ENCODE measurements around the gene MAN1C1.
A peak's percentile ranks its signal among the peaks of the same experiment; 100 is the strongest.
"Not testable (repeated sequence)": the region's sequence is repeated elsewhere in the genome, so short reads cannot be mapped to it uniquely, and the experiment has no call there.

Gene MAN1C1

DNA sequence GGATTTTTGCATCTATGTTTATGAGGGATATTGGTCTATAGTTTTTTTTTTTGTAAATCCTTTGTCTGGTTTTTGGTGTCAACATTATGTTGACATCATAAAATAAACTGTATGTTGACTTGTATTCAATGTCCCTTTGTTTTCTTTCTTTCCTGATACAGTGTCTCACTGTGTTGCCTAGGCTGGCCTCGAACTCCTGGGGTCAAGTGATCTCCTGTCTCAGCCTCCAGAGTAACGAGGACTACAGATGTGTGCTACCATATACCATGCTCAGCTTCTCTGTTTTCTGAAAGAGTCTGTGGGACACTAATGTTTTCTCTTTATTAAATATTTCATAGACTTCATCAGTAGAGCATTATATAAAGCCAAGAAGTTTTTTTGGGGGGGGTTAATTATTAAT is 18.3 kb downstream of the MAN1C1 start:
- DNase-seq (ENCODE audit: low read depth, low spot score) = no peak

DNA sequence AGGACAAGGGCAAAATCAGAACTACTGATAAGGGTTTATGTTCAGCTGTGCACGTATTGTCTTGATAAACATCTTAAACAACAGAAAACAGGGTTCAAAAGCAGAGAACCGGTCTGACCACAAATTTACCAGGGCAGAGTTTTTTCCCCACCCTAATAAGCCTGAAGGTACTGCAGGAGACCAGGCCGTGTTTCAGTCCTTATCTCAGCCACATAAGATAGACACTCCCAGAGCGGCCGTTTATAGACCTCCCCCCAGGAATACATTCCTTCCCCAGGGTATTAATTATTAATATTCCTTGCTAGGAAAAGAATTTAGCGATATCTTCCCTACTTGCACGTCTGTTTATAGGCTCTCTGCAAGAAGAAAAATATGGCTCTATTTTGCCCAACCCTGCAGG is 19.6 kb downstream of the MAN1C1 start:
- DNase-seq (ENCODE audit: low read depth, low spot score) = not testable (repeated sequence)

DNA sequence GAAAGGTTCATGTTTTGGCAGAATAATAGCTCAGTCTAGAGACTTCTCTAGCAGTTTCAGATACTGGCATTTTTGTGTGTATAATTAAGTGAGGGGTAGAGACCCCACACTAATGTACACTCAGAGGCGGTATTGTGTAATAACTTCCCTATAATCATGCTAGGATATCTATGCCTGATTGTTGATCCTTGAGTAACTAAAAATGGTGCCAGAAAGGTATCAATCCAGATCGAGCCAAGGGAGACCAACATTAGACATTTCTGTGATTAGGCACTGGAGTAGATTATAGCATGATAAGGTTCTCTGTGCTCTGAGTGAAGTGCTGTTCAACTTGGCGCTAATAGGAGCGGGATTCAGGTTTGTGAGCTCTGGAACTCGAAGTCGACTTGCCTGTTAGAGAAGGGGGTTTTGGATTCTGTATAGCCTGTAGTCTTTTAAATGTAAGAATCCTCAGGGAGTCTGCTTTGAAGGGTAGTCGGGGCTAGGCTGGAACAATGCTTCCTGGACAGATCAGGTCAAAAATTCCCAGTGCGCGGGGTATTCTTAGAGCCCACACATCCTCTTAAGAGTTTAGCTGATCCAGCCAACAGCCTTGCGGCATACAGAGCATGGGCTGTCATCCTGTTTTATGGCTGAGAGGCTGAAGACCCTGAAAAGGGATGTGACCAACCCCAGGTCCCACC is 24.2 kb downstream of the MAN1C1 start:
- no peak for DNase-seq (ENCODE audit: low read depth, low spot score)

DNA sequence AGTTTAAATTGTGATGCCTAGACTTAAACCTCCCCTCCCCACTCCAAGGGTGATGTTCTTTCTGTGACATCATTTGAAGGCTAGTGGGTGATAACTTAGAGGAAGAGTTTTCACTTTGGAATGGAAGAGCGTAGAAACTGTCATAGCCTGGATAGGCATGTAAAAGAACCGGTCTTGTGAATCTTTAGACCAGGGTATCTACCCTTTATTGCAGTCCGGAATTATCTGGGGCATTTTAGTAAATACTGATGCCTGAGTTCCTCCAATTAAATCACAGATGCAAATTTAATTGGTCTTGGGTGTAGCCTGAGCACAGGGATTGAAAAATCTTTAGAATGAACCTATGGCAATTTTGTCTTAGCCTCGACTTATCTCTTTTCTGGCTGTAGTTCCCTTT is 24.7 kb downstream of the MAN1C1 start:
- no peak for DNase-seq (ENCODE audit: low read depth, low spot score)

DNA sequence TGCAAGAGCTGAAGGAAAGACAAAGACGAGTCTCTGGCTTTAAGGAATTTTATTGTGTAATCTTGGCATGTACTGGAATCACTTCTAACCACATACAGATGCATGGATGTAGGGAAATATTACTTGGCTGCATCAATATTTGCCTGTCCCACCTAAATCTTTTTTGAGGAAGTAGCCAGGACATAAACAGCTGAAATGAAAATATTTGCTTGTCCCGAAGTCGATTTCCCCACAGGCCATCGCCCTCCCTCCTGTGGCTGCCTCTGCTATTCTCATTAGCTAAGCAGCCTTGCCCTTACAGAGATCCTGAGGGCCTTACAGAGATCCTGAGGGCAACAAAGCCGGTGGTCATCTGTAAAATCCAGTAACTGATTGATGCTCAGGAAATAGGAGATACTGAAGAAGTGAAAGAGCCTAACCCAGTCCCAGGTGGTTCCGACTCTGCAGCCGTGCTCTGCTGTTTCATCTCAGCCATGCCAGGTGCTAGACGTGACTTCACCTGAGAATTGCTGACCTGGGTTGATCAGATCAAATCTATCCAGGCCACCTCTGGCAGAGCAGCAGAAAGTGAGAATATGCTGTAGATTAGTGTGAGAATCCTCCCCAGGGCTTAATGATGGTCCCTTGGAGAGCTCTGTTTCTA is 25.5 kb downstream of the MAN1C1 start:
- no peak for DNase-seq (ENCODE audit: low read depth, low spot score)

DNA sequence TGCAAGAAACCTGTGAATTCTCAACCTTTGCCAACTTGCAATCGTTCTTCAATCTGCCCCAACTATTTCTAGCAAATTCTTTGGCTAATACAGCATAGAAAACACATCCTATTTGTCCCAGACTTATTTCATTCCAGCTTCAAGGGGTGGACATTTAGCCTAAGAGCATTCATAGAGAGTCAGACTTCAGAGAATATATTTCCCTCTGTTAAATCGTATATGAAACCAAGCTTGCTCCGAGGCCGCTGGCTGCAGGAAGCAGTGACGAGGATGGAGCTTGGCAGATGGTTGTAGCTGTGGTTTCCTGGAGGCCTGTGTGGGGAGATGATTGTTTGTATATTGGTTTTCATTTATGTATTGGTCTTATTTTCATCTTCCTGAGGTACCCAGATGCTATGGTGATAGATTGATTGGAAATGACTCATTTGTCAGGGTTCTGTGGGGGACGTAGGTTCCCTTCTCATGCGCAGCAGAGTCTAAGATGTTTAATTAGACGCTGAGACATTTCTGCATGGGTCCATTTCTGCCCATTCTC is 26.1 kb downstream of the MAN1C1 start:
- DNase-seq (ENCODE audit: low read depth, low spot score) = peak; percentile 22

DNA sequence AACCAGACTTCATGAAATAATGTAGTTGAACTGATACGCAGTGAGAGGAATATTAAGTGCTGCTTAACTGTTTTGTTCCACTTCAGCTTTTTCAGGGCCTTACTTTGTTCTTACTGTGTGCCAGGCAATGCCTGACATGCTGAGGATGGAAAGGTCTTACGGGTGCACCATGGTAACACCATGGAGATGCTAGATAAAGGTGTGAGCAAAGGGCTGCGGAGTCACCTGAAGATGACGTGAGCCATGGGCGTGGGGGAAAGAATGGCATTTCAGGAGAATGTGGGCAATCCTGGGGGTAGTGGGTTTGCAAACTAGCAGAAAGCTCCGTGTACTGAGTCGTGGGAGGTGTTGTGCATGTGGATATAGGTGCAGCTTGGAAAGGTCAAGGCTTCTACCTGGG is 27.3 kb downstream of the MAN1C1 start:
- no peak for DNase-seq (ENCODE audit: low read depth, low spot score)

DNA sequence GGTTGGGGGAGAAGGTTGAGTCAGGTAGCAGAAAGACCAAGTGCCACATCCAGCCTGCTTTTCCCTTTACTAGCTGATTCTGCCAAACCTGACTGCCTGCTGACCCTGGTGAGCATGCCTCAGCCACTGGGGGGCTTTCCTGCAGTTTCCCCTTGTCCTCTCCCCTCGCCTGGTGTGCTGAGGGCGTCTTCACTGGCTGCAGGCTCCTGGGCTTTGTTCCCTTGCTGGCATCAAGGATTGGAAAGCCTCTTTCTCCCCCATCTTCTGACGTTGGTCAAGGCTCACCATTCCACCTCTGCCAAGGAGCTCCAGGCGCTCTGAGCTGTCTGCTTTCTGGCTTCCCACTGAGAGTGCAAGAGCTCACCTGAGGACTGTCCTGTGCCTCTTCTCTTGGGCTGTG is 28.4 kb downstream of the MAN1C1 start:
- DNase-seq (ENCODE audit: low read depth, low spot score) = no peak

DNA sequence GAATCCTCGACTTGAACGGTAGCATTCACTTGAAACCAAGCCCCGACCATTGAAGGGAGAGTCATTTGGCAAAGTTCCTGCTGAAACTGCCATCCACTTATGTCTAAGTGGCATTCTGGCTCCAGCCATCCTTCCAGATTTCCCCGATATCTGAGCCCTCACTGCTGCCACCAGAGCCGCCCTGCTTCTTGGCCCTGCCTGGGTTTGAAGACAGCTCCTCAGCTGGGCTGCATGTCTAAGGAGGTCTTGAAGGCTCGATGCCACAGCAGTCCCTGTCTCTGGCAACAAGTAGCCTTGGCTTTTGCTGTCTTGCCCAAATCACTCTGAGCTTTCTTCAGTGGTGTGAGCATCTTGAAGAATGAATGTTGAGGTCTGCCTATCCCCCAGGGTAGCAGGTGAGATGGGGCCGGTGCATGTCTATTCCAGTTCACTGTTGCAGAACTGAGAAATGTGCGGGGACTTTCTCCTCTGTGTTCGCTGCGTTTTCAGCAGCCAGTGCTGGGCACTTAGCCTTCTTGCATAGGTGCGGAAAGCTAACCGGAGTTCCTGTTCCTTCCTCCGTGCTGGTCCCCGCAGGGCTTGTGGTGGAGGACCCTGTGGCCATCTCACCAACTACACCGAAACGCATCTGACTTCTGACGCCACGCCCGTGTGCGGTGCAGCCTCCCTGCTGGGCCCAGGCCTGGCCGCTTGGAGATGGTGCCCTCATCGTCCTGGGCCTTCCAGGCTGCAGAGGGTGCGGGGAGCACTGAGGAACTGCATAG is 29.2 kb downstream of the MAN1C1 start:
- DNase-seq (ENCODE audit: low read depth, low spot score) = no peak

DNA sequence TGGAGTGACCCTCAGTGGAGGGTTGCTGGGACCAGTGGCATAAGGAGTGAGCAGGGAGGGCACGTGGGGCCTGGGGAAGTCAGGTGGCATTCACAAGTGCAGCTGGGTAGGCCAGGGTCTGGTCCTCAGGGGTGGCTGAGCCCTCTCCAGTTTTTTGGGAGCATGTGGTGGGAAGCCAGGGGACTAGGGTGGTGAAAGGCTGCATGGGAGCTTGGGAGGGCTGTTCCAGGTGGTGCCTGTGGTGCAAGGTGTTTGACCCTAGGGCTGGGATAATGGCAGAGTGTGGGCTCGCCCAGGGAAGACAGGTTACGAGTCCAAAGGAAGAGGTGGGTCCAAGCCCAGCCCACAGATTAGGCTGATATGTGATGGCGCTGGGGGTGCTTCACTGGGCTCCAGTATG is 30.5 kb downstream of the MAN1C1 start:
- DNase-seq (ENCODE audit: low read depth, low spot score) = no peak

DNA sequence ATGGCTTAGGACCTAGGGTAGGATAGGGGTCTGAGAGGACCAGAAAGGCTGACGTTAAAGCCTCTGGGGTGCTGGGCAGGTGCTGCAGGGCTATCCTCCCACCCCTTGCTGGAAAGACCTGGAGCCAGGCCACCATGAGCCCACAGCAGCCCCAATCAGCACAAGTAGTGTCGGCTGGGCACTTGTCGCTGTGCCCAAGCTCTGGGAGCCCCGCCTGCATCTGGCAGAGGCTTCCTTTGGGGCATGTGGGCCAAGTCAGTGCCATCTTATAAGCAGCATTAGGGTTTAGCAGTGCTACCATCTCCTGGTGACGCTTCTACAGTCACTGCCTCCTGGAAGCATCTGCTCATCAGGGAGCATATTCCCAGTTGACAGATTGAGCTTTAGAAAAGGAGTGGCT is 31.3 kb downstream of the MAN1C1 start:
- DNase-seq (ENCODE audit: low read depth, low spot score) = no peak

DNA sequence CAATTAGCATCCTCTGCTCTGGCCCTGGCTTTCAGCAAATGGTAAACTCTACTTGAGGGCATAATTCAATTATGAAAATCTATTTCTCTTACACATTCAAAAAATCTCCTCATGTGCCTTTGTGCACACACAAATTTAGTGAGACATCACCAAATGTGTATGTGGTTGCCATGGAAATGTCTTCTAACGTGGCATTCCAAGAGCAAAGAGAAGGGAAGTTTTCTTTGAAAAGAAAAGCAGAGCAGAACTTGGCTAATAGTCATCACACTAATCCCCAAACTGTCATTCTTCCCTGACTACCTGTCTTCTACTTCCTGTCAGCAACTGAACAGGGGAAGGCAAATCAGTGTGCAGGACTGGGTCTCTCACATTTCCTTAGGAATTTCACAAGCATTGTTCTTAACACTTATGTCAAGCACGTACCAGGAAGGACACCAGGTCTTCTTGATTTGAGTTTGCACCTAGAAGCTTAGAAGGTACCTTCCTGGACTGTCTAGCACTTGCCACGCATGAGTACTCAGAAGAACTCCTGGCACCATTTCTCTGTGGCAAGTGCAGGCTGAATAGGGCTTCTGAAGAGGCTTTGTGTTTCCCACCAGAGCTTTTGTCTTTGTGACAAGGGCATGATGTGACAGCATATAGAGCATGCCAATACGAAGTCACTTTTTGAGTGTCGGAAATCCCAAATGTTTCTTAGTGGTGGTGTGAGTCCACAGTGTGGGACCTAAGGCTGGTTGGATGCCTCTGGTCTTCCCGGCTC is 32.3 kb downstream of the MAN1C1 start:
- DNase-seq (ENCODE audit: low read depth, low spot score) = no peak

DNA sequence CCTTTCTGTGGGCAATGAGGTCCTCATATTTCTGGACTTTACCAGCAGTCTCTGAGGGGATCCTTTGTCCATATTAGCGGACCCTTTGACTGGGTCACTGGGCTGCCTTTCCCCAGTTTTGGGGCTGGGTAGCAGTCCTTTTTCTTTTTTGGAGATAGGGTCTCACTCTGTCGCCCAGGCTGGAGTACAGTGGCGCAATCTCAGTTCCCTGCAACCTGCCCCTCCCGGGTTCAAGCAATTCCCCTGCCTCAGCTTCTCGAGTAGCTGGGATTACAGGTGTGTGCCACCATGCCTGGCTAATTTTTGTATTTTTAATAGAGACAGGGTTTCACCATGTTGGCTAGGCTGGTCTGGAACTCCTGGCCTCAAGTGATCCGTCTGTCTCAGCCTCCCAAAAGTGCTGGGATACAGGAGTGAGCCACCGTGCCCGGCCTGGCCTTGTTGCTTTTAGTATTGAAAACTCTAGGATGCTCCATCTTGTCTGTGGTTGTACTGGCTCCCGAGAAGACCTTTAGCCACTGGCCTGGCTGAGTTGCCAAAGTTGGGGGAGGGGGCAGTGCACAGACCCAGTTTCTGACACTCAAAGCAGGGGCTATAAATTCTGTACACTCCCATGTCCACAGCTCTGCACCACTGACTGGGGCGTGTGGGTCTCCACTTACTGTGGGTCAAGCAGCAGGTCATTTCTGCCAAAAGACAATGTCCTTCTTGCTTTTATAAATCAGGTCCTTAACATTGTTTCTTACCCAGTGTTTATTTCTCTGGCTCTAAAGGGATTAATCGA is 33.1 kb downstream of the MAN1C1 start:
- DNase-seq (ENCODE audit: low read depth, low spot score) = no peak

DNA sequence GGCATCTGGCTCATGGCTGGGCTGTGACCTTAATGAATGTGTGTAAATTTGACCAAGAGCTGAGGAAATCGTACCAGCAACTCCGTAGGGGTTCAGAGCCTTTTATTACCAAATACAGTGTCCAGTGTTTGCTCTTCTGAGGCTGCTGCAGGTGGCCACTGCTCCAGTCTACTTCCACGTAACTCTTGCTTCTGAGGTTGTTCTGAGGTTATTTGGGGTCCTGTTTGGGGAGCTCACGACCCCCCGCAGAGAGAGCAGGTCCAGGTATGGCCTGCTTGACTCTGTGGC is 33.6 kb downstream of the MAN1C1 start:
- no peak for DNase-seq (ENCODE audit: low read depth, low spot score)

DNA sequence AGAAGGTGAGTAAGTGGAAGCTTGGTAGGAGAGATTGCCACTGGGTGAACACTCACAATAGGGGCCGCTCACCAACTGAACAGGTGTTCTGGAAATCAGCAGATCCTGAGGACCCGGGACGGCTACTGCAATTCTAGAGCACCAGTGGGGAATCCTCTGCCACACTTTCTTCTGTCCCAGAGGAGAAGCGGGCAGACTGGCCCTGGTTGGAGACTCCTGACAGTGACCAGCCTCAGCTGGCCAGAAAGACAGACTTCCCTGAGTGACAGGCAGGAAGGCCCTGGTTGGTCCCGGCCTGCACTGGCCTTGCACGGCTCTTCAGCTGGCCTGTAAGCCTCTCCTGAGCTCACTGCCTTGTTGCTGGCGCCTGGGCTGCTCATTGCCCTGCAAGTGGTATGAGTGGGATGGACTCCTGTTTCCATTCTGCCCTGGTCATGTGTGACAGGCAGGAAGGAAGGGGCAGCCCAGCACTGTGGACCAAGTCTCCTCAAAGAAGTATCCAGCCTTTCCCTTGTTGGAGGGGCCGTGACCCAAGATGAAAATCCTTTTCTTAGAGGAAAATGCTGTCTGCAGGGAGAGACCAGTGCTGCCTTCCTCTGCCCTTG is 34.5 kb downstream of the MAN1C1 start:
- no peak for DNase-seq (ENCODE audit: low read depth, low spot score)

DNA sequence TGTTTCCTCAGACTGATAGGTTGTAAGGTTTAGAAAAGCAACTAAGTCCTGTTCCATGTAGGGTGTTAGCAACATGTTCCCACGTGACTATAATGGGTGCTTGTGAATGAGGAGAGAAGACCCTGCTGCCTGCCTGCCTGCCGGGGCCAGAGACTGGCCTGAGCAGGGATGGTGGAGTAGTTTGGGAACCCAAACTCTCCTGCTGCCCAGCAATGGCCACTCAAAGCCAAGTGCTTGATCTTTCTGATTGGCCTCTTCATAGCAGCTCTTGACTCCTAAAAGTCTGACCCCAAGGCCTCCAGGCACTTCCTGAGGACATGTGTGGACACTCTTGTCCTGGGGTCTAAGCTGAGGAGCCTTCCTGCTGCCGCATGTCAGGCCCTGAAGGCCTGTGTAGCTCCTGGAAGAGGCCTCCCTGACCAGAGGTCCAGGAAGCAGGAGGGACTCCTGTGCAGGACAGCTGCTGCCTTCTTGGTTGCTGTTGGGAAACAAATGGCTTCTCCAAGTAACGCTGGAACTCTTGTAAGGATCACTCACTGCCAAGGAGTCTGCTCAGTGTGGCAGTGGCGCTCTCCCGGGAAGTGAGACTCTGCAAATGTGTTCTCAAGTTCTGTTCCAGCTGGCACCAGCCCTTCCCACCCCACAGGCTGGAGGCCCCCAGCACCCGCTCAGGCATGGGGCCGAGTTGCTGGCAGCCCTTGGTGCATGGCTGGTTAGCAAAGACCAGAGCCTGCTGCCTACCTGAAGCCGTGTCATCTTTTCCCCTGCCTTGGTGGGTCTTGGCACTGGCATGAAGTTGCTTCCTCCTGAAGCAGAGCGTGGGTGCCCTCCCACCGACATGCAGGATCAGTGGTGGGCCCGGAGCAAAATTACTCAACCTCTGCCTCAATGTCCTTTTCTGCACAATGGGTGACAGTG is 35.5 kb downstream of the MAN1C1 start:
- no peak for DNase-seq (ENCODE audit: low read depth, low spot score)

DNA sequence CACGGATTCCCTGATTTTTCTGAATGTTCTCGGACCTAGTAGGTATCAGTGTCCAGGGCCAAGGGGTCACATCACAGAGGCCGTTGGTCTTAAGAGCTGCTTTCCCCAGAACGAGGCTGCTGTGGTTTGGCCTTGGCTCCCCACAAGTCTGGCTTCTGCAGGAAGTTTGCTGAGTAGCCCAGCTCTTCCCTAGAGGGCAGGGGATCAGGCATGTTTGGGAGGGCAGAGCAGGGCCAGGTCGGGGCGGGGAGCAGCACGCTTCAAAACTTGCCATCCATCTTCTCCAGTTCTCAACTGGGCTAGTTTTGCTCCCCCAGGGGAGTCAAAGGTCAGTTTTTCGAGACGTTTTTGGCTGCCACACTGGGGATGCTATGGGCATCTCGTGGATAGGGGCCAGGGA is 37.0 kb downstream of the MAN1C1 start:
- DNase-seq (ENCODE audit: low read depth, low spot score) = no peak

DNA sequence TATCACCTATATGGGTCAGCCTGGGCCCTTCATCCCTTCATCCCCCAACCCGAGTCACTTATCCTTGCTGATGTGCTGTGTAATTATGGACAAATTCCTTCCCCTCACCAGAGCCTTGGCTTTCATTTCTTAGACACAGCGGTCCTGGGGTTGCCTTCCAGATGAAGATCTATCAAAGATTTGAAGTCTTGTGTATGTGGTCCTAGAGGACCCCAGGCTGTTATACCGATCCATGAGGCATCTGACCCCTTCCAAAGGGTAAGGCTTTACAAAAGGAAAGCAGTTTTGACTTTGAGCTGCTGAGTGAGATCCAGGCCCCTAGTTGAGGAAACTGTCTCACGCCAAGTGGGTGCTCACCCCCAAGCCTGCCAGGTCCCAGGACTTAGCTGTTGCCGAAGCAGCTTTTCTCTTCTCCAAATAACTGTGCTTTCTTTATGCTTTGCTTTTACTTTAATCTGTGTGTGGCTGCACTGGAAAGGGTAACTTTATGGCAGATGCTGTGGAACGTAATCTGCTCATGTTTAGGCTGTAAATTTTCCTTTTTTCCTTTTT is 37.6 kb downstream of the MAN1C1 start:
- no peak for DNase-seq (ENCODE audit: low read depth, low spot score)

DNA sequence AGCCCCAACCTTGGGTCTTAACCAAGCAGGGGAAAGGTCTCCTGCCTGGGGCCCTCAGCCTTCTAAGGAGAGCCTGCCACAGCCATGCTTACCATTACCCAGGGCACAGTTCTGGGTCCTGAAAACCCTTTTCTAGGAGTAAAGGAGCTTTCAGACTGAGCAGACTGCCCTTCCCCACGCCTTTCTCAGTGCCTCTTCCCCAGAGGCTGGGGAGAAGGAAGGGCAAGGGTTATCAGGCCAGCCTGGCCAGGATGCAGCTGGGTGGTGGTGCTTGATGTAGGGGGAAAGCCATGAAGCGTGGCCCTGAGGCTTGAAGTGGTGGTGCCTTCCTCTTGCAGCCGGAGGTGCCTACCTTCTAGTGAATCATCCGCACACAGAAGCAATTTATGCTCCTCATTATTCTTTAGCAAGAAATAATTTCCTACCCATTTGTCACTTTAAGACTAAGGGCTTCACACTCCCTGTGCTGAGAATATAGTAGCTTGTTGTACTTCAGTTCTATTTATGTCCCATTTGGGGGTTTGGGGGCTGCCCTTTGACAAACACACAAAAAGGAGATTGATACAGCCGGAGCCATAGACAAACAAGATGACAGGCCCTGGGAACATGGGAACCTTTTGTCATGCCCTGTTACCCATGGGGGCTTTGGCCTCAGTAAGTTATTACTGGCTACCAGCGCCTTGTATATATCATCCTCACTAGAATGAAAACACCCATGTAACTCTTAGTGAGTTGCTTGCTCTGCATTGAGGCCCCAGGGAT is 40.7 kb downstream of the MAN1C1 start:
- no peak for DNase-seq (ENCODE audit: low read depth, low spot score)
